Measurements from ENCODE around the gene EPHA8.

The EPHA8 gene

GRCh38 chr1:22645931-22646330 lies 82.6 kb downstream of the EPHA8 start:
- no peak for DNase-seq (ENCODE audit: low spot score)

DNA sequence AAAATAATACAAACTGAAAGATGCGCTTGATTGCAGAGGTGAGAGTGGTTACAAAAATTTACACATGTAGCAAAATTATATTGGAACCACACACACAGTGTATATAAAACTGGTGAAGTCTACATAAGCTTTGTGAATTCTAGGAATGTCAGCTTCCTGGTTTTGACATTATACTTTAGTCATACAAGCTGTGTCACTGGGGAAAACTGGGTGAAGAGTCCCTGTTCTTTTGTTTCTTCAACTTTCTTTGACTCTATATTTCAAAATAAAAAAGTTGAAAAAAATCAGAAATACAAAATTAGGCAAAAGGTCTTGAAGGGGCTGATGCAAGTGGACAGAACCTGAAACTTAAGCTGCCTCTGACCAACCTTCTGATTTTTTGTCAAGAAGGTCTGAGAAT lies 83.1 kb downstream of the EPHA8 start:
- no peak for DNase-seq (ENCODE audit: low spot score)

- DNase-seq (ENCODE audit: low spot score): no peak
These were observed 86.9 kb downstream of the EPHA8 start for GRCh38 chr1:22650089-22650693.

- no peak for DNase-seq (ENCODE audit: low spot score)
These were observed 88.9 kb downstream of the EPHA8 start for GRCh38 chr1:22651941-22652856.

DNA sequence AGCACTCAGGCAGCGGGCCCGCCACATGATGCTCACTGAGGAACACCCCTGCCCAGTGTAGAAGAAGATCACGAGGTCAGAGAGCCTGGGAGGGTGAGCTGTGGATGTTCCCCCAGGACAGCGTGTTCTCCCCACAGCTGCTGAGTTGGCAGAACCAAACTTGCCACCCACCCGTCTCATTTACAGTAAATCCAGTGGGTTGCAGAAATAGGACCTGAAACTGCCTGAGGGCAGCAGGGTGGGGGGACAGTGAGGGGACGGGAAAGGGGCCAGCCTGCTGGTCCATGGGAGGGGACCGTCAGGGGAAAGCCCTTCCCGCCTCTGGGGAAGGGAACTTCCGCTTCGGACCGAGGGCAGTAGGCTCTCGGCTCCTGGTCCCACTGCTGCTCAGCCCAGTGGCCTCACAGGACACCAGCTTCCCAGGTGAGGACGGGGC lies 89.6 kb downstream of the EPHA8 start, which contains the start of gene C1QB:
C1QB (plus strand) TSS at position 356 of the 436 bp plus-strand sequence. CDS start 6,227 bp downstream, outside the sequence.
- no peak for DNase-seq (ENCODE audit: low spot score)
